ENCODE measurements around the gene DESI2. TPM values are rescaled to one million over a fixed set of nuclear protein-coding genes. Genes with fewer than 3 reads are reported as not detected.
"Not testable (repeated sequence)": the region's sequence is repeated elsewhere in the genome, so short reads cannot be mapped to it uniquely, and the experiment has no call there.

DESI2 gene
- total RNA-seq, 4 donors from 2014 or later: 49.5 to 71.2 (median 57.5) TPM

DNA sequence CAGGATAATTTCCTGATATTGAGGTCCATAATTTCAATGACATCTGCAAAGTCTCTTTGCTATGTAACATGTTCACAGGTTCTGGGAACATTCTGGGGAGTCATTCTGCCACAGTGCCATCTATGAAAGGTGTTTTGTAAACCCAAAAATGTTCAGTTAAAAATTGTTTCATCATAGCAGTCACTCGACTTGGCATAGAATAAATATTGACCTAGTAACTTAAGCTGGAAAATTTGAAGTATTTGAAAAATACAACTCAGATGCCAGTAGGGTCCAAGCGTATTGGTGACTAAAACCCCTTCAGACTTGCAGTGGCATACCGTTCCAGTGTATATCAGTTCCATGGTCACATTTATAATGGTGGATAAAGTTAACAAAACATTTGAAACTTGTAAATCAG, 6.8 kb downstream of the DESI2 start:
- H3K27ac ChIP-seq: peak overlapping the region; percentile 85 to 91 (median 90)
- peaks cover 53% of the 10 kb centered on the region in 2 donors for H3K4me1 ChIP-seq
- H3K36me3 ChIP-seq: no peaks in the 10 kb centered on the region
- TF ChIP-seq, protein P1, sequence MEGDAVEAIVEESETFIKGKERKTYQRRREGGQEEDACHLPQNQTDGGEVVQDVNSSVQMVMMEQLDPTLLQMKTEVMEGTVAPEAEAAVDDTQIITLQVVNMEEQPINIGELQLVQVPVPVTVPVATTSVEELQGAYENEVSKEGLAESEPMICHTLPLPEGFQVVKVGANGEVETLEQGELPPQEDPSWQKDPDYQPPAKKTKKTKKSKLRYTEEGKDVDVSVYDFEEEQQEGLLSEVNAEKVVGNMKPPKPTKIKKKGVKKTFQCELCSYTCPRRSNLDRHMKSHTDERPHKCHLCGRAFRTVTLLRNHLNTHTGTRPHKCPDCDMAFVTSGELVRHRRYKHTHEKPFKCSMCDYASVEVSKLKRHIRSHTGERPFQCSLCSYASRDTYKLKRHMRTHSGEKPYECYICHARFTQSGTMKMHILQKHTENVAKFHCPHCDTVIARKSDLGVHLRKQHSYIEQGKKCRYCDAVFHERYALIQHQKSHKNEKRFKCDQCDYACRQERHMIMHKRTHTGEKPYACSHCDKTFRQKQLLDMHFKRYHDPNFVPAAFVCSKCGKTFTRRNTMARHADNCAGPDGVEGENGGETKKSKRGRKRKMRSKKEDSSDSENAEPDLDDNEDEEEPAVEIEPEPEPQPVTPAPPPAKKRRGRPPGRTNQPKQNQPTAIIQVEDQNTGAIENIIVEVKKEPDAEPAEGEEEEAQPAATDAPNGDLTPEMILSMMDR (IDR thresholded peaks at IDR 0.05): no peak
- peak in 1 of 2 donors; percentile 51 for TF ChIP-seq POLR2A (IDR thresholded peaks at IDR 0.05)
- no peaks in the 10 kb centered on the region for H3K9me3 ChIP-seq
- 39 to 42% methylated on average over 3 of the region's 3 CpGs for WGBS, 2 donors
- intact Hi-C loops (cut with DNase I): no loop called here
- no peak overlapping the region for H3K4me3 ChIP-seq (replicated peaks in 1 of 3)
- no peaks in the 10 kb centered on the region for H3K27me3 ChIP-seq
- no peak for DNase-seq

DNA sequence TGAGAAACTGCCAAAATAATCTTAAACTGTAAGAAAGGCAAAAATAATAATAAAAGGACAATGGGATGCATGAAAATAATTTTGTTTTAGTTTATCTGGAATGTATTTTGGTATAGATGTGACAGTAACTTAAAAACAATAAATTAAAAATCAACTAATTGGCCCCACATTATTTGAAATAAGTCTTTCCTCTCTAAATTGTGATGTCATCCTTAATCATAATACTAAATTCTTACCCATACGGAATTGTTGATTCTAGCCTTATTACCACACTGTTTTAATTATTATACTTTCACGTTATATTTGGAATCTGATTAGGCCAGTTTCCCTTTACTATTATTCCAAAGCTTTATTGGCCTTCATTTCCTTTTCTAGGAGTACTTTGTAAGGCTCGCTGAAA, 7.7 kb downstream of the DESI2 start:
- Histone ChIP-seq H3K4me3 (replicated peaks in 1 of 3) (no peak overlapping the region), H3K36me3 (no peaks in the 10 kb centered on the region), H3K4me1 (peaks cover 53 to 56% of the 10 kb centered on the region in 2 donors), H3K27ac (peak overlapping the region in 2 of 3 donors; percentile 85 to 91), H3K27me3 (no peaks in the 10 kb centered on the region), H3K9me3 (no peaks in the 10 kb centered on the region)
- TF ChIP-seq, protein P1 (IDR thresholded peaks at IDR 0.05): no peak
- no peak for TF ChIP-seq POLR2A (IDR thresholded peaks at IDR 0.05)
- intact Hi-C loops (cut with DNase I): no loop called here
- DNase-seq: no peak
- WGBS, 2 donors: 96 to 97% methylated on average over 3 of the region's 3 CpGs

DNA sequence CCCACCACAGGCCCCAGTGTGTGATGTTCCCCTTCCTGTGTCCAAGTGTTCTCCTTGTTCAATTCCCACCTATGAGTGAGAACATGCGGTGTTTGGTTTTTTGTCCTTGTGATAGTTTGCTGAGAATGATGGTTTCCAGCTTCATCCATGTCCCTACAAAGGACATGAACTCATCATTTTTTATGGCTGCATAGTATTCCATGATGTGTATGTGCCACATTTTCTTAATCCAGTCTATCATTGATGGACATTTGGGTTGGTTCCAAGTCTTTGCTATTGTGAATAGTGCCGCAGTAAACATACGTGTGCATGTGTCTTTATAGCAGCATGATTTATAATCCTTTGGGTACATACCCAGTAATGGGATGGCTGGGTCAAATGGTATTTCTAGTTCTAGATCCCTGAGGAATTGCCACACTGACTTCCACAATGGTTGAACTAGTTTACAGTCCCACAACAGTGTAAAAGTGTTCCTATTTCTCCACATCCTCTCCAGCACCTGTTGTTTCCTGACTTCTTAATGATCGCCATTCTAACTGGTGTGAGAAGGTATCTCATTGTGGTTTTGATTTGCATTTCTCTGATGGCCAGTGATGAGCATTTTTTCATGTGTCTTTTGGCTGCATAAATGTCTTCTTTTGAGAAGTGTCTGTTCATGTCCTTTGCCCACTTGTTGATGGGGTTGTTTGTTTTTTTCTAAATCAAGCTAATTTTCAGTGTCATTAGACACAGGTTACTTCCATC, 8.8 kb downstream of the DESI2 start:
- H3K4me3 ChIP-seq (replicated peaks in 1 of 3); H3K9me3 ChIP-seq; H3K36me3 ChIP-seq; intact Hi-C loops (cut with DNase I); H3K27me3 ChIP-seq; DNase-seq: not testable (repeated sequence)
- 93 to 94% methylated on average over 2 to 3 of the region's 4 CpGs for WGBS, 2 donors
- Histone ChIP-seq H3K4me1 (peaks cover 48 to 56% of the 10 kb centered on the region in 2 donors), H3K27ac (peak overlapping the region; percentile 74 to 91 (median 82))

DNA sequence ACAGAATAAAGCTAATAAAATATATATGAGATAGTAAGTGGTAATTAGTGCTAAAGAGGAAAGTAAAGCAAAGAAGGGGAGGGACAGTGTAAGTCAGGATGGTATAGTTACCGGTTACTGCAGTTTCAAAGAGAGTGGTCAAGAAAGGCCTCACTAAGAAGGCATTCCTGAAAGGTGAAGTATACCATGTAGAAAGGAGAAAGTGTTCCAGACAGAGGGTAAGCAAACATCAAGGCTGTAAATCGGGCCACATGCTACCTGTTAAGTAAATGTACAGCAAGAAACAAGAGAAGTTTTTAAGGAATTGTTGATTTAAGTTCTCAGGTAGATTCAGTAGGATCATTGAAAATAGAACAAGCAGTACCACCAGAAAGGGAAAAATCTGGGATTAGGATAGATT, 9.7 kb downstream of the DESI2 start:
- Histone ChIP-seq H3K36me3 (no peaks in the 10 kb centered on the region), H3K27me3 (no peaks in the 10 kb centered on the region), H3K4me3 (replicated peaks in 1 of 3) (no peak overlapping the region), H3K27ac (peak overlapping the region; percentile 74 to 90 (median 82)), H3K9me3 (no peaks in the 10 kb centered on the region), H3K4me1 (peaks cover 48 to 53% of the 10 kb centered on the region in 2 donors)
- WGBS, 2 donors: 30 to 41% methylated on average over 2 of the region's 2 CpGs
- no peak for DNase-seq
- intact Hi-C loops (cut with DNase I): no loop called here
- TF ChIP-seq, protein P1 (IDR thresholded peaks at IDR 0.05): peak in 1 of 6 experiments; percentile 4
- peak in 1 of 2 donors; percentile 7 for TF ChIP-seq POLR2A (IDR thresholded peaks at IDR 0.05)

DNA sequence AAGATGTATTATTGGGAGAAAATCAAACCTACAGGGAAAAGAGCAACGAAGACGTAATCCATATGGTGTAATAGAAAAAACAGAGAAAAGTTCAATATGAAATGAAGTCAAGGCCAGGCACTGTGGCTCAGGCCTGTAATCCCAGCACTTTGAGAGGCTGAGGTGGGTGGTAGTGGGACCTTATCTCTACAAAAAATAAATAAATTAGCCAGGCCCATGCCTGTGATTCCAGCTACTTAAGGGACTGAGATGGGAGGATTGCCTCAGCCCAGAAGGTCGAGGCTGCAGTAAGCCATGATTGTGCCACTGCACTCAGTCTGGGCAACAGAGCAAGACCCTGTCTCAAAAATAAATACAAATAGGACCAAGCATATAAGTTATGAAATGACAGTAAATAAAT, 11.4 kb downstream of the DESI2 start:
- Histone ChIP-seq H3K27me3 (no peaks in the 10 kb centered on the region), H3K36me3 (no peaks in the 10 kb centered on the region), H3K9me3 (no peaks in the 10 kb centered on the region), H3K4me1 (peaks cover 35 to 39% of the 10 kb centered on the region in 2 donors), H3K27ac (peak overlapping the region in 2 of 3 donors; percentile 11 to 90), H3K4me3 (replicated peaks in 1 of 3) (no peak overlapping the region)
- intact Hi-C loops (cut with DNase I): no loop called here
- no peak for DNase-seq
- no peak for TF ChIP-seq POLR2A (IDR thresholded peaks at IDR 0.05)
- TF ChIP-seq, protein P1 (IDR thresholded peaks at IDR 0.05): no peak
- WGBS, 2 donors: 93 to 95% methylated on average over 3 of the region's 3 CpGs

Data from thyroid gland (tissue), 4 donors.